GM12873 (cell line): ENCODE results near the gene BMI1.
A peak's percentile ranks its signal among the peaks of the same experiment; 100 is the strongest.

Experiments used
- TF ChIP-seq, protein P1 (sequence below): IDR thresholded peaks from 2 replicates; pipeline ENCODE4 v1.5.1; 2012; ENCODE audit warnings: low read depth, mild to moderate bottlenecking, moderate library complexity, low read length, control low read depth; ENCODE audit not compliant: insufficient read depth; ENCODE audit errors: missing control alignments

Gene BMI1

GRCh38 chr10:22301193-22301592 lies 19.7 kb upstream of the BMI1 start:
- TF ChIP-seq, protein P1, sequence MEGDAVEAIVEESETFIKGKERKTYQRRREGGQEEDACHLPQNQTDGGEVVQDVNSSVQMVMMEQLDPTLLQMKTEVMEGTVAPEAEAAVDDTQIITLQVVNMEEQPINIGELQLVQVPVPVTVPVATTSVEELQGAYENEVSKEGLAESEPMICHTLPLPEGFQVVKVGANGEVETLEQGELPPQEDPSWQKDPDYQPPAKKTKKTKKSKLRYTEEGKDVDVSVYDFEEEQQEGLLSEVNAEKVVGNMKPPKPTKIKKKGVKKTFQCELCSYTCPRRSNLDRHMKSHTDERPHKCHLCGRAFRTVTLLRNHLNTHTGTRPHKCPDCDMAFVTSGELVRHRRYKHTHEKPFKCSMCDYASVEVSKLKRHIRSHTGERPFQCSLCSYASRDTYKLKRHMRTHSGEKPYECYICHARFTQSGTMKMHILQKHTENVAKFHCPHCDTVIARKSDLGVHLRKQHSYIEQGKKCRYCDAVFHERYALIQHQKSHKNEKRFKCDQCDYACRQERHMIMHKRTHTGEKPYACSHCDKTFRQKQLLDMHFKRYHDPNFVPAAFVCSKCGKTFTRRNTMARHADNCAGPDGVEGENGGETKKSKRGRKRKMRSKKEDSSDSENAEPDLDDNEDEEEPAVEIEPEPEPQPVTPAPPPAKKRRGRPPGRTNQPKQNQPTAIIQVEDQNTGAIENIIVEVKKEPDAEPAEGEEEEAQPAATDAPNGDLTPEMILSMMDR, result peak; percentile 19

DNA sequence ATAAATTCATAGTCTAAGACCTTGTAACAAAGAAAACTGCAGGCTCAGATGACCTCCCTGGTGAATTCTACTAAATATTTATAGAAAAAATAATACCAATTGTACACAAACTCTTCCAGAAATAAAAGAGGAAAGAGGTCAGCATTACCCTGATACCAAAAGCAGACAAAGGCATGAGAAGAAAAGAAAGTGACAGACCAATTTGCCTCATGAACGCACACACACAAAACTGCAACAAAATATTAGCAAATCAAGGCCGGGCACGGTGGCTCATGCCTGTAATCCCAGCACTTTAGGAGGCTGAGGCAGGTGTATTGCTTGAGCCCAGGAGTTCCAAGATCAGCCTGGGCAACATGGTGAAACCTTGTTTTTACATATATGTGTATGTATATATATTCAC lies 17.4 kb upstream of the BMI1 start:
- TF ChIP-seq, protein P1, result no peak

DNA sequence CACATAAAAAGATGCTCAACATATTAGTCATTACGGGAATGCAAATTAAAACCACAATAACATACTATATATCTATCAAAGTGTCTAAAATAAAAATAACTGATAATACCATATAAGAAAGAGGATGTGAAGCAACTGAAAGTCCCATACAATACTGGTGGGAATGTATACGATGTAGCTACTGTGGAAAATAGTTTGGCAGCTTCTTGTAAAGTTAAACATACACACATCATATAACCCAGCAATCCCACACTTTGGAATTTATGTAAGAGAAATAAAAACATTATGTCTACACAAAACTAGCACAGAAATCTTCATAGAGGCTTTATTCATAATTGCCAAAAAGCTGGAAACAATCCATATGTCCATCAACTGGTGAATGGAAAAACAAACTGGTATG lies 15.2 kb upstream of the BMI1 start:
- TF ChIP-seq, protein P1, result no peak

GRCh38 chr10:22308390-22308789 lies 12.5 kb upstream of the BMI1 start:
- TF ChIP-seq, protein P1, result no peak

GRCh38 chr10:22309180-22310000 lies 11.5 kb upstream of the BMI1 start:
- TF ChIP-seq, protein P1, result no peak

DNA sequence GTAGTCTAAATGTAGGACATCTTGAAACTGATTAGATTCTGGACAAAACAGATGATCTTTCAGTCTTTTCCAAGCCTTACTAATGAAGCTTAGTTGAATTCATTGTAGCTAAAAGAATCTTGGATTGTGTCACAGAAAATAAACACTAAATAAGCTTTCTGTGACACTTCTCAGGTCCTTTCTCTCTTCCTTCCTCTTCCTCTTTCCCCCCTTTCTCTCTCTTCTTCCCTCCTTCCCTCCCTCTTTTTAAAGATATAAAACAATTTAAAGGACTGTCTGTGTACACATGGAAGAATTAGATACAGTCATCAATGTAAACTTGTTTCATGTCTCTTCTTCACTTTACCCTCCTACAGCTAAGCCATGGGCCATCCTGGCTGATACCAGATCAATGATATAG lies 10.0 kb upstream of the BMI1 start:
- TF ChIP-seq, protein P1, result no peak

DNA sequence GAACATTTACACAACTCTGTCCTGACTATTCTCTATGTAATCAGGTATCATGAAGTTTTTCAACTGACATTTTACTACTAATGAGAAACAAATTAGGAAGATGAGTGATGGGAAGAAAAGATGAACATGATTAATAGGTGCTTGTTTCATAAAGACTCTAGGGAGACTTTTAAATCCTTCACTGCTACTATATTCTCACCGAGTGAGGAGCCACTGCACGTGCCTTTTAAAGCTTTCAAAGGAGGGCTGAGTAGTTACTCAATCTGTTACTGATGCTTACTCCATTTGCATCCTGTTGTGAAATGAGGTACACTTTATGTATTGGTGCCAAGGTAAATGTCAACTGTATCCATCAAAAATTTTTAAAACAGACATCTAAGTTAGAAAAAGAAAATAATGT lies 6.0 kb upstream of the BMI1 start:
- TF ChIP-seq, protein P1, result no peak
